Right kidney (tissue), 1 donor: ENCODE measurements around the gene TMEM178A.

Experiments used
- DNase-seq: peaks from one replicate; pipeline ENCODE4 v3.0.0-alpha.2; 2016

Gene TMEM178A

DNA sequence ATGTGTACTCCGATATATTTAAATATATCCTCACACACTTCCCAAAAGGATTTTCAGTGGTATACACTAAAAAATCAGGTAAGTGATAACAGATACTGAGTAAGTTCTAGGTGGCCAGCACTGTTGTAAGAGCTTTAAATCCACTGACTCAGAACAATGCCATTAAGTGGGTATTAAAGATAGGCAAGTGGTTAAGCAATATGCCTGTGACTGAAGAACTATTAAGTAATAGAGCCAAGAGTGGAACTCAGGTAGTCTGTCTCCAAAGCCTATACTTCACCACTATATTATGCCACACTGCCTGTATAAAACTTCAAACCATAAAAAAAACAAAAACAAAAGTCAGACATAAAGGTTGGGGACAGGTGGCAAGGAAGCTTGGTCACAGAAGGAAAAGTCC, 76.2 kb downstream of the TMEM178A start:
- no peak for DNase-seq

DNA sequence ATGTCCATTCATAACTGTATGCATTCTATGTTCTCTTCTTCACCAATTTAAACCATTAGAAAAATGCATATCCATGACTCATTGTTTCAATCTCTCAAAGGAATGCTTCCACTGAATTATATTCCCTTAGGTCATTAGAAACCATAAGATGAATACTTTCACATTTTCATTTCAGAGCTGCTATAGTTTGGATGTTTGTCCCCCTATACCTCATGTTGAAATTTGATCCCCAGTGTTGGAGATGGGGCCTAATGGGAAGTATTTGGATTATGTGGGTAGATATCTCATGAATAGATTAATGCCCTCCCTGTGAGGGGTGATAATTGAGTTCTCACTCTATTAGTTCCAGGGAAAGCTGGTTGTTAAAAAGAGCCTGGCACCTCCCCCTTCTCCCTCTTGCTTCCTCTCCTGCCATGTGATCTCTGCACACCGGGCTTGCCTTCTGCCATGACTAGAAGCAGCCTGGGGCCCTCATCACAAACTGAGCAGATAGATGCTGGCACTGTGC, 77.6 kb downstream of the TMEM178A start:
- no peak for DNase-seq

GRCh38 chr2:39755466-39755865, 89.7 kb downstream of the TMEM178A start:
- DNase-seq = no peak

DNA sequence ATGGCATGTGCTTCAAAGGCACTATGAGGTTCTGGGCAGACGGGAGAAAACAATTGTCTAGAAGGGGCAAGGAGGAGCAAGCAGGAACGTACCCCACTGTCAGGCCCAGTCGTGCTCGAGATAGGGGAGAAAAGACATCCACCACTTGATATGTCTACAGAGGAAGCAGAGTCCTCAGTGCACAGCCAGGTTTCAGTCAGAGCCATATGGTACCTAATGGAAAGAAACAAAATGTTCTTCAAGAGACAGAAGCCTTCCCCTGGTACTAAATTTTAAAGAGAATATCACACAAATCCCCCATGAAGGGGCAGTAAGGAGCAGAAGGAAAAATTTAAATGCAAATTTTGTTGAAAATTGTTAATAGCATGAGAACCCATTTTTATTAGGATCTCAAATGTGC, 91.4 kb downstream of the TMEM178A start:
- DNase-seq = no peak

- DNase-seq = no peak
Observed at GRCh38 chr2:39762448-39762847, 96.7 kb downstream of the TMEM178A start.
